Natural killer cell treated with Interleukin-12 subunit alpha and Interleukin-12 subunit beta and Interleukin-15 and Interleukin-18, amount 100 ng/mL, for 72 hours (primary cell): ENCODE measurements around the gene CITED2. TPM values are rescaled to one million over a fixed set of nuclear protein-coding genes. Genes with fewer than 3 reads are reported as not detected.
"Not testable (repeated sequence)": the region's sequence is repeated elsewhere in the genome, so short reads cannot be mapped to it uniquely, and the experiment has no call there.

Experiments used
- ATAC-seq, 2 donors: fragments of 150-1000 bp; cut with Tn5 transposase in 1 of 2; sonication (Bioruptor Pico), chemical (Tn5 transposase) in 1 of 2; 2 replicates each; pipeline ENCODE4 v1.10.0; 2021
- DNase-seq: peaks from one replicate; pipeline ENCODE4 v3.0.0; 2022; ENCODE audit warnings: low spot score
- H3K27ac Mint-ChIP-seq, 2 donors: 1 replicate in 1 of 2; 2 replicates in 1 of 2; pipeline ENCODE4 v1.8.0; 2022; ENCODE audit warnings: mixed read lengths in 2 of 2, mild to moderate bottlenecking in 1 of 2, moderate library complexity in 1 of 2
- H3K27me3 Mint-ChIP-seq, 2 donors: 1 replicate in 1 of 2; 2 replicates in 1 of 2; pipeline ENCODE4 v1.8.0; 2022; ENCODE audit warnings: mixed read lengths in 2 of 2
- H3K36me3 Mint-ChIP-seq: one replicate; pipeline ENCODE4 v1.8.0; 2022; ENCODE audit warnings: mixed read lengths
- H3K4me1 Mint-ChIP-seq, 2 donors: 1 replicate in 1 of 2; 2 replicates in 1 of 2; pipeline ENCODE4 v1.8.0; 2022; ENCODE audit warnings: low read depth in 2 of 2, mixed read lengths in 2 of 2, mild to moderate bottlenecking in 1 of 2
- H3K4me3 Mint-ChIP-seq: one replicate; pipeline ENCODE4 v1.8.0; 2022; ENCODE audit warnings: mixed read lengths
- H3K9me3 Mint-ChIP-seq: 2 replicates; pipeline ENCODE4 v1.8.0; 2022; ENCODE audit warnings: mixed read lengths
- total RNA-seq, 2 donors: library from RNA; stranded (reverse); gene quantifications; one replicate each; pipeline ENCODE4 v1.2.3, GENCODE V29; 2022

The CITED2 gene
- total RNA-seq, 2 donors from 2014 or later, result 39.0 to 53.5 TPM

GRCh38 chr6:139367810-139368351 lies 6.6 kb downstream of the CITED2 start:
- ATAC-seq (no peak), DNase-seq (no peak)
- Mint-ChIP-seq H3K4me3 (no peak overlapping the region), H3K27me3 (peaks cover 0 to 2% of the 10 kb centered on the region in 2 donors), H3K4me1 (peaks cover 32 to 37% of the 10 kb centered on the region in 2 donors), H3K36me3 (no peaks in the 10 kb centered on the region), H3K9me3 (no peaks in the 10 kb centered on the region), H3K27ac (peak overlapping the region in 1 of 2 donors; percentile 22)

DNA sequence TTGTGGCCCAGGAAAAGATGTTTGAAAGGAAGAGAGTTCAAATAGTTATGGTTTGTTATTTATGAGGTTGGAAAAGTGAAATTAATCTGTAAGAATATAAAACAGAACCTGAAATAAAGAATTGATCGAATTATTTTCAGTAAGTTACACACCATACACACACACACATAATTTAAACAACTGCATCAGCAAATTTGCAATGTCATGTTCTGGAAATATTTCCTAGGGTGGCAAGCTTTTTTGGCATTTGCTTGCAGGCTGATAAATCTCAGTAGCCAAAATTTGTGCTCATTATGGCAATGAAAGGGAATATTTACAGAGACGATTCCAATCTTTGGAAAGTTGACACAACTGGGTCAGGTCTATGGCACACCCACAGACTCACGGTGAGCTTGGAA lies 9.5 kb downstream of the CITED2 start:
- ATAC-seq (no peak), DNase-seq (no peak)
- Mint-ChIP-seq H3K9me3 (no peaks in the 10 kb centered on the region), H3K27ac (peak overlapping the region in 1 of 2 donors; percentile 13), H3K36me3 (no peaks in the 10 kb centered on the region), H3K4me3 (no peak overlapping the region), H3K4me1 (peaks cover 34 to 39% of the 10 kb centered on the region in 2 donors), H3K27me3 (peaks cover 0 to 2% of the 10 kb centered on the region in 2 donors)

DNA sequence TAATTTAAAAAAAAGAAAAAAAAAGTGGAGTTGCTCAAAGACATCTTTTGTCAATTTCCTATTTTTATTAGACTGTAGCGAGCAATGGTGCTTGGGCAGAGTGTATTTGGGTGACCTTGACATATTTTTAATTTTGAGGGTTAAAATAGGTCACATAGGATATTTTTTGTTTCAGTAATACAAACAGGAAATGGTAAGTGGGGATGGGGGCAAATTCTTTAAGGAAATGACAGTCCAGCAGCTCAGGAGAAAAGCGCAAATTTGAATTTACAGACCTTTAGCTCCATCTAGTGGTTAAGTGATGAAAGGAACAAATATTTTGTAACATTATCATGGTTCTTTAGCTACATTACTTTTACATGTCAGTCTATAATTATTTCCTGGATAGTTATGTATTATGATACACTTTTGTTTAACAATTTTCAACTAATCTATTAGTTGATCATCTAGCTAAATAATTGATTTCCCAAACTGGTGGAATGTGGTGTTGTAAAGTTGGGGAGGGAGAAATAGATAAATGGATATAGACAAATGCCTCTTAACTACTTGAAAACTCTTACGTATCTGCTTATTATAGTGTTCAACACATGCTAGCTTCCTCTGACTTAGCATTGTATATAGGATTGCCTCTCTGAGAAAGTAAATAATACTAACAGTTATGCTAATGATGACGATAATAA lies 10.0 kb downstream of the CITED2 start:
- H3K27ac Mint-ChIP-seq, result peak overlapping the region in 1 of 2 donors; percentile 13
- ATAC-seq, result peak in 1 of 2 donors; percentile 61
- no peak overlapping the region for H3K4me3 Mint-ChIP-seq
- DNase-seq, result no peak
- peaks cover 28 to 35% of the 10 kb centered on the region in 2 donors for H3K4me1 Mint-ChIP-seq
- no peaks in the 10 kb centered on the region for H3K36me3 Mint-ChIP-seq
- H3K9me3 Mint-ChIP-seq, result no peaks in the 10 kb centered on the region
- peaks cover 0 to 2% of the 10 kb centered on the region in 2 donors for H3K27me3 Mint-ChIP-seq

GRCh38 chr6:139363797-139364196 lies 10.7 kb downstream of the CITED2 start:
- H3K27me3 Mint-ChIP-seq, ATAC-seq, H3K36me3 Mint-ChIP-seq, DNase-seq, H3K9me3 Mint-ChIP-seq, H3K4me3 Mint-ChIP-seq: not testable (repeated sequence)
- peaks cover 28 to 35% of the 10 kb centered on the region in 2 donors for H3K4me1 Mint-ChIP-seq
- peak overlapping the region; percentile 6 to 13 for H3K27ac Mint-ChIP-seq

- H3K27me3 Mint-ChIP-seq, result not testable (repeated sequence)
These were observed 11.3 kb downstream of the CITED2 start for GRCh38 chr6:139363123-139363522.

DNA sequence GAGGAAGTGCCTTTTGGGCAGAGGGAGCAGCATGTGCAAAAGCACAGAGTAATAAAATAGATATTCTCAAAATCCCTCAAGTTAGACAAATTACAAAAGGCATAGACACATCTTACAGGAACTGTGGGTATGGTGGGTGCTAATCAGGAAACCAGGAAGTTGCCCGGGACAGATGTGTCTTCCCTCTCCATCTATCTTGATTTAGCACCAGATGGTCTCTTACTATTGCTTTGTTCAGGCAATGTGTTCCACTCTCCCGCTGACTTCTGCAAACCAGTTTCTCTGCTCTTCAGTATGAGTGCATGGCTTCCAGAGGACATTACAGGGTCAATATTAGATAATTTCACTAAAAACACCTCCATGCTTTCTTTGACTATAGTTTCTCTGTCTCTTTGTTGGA lies 13.2 kb downstream of the CITED2 start:
- DNase-seq, result no peak
- Mint-ChIP-seq H3K4me3 (no peak overlapping the region), H3K4me1 (peaks cover 28 to 30% of the 10 kb centered on the region in 2 donors), H3K27me3 (no peaks in the 10 kb centered on the region), H3K27ac (peak overlapping the region in 1 of 2 donors; percentile 13), H3K36me3 (no peaks in the 10 kb centered on the region), H3K9me3 (no peaks in the 10 kb centered on the region)
- ATAC-seq, result no peak

More at GRCh38 chr6:139363123-139363522, 11.3 kb downstream of the CITED2 start:
- not testable (repeated sequence) for H3K9me3 Mint-ChIP-seq, H3K4me3 Mint-ChIP-seq, ATAC-seq, DNase-seq, H3K36me3 Mint-ChIP-seq
- Mint-ChIP-seq H3K27ac (peak overlapping the region; percentile 6 to 13), H3K4me1 (peaks cover 28 to 35% of the 10 kb centered on the region in 2 donors)

GRCh38 chr6:139356924-139357323 lies 17.5 kb downstream of the CITED2 start:
- DNase-seq (no peak), ATAC-seq (no peak)
- Mint-ChIP-seq H3K4me3 (no peak overlapping the region), H3K36me3 (no peaks in the 10 kb centered on the region), H3K9me3 (peaks cover 2% of the 10 kb centered on the region), H3K27ac (no peak overlapping the region), H3K4me1 (peaks cover 10 to 12% of the 10 kb centered on the region in 2 donors), H3K27me3 (no peaks in the 10 kb centered on the region)

DNA sequence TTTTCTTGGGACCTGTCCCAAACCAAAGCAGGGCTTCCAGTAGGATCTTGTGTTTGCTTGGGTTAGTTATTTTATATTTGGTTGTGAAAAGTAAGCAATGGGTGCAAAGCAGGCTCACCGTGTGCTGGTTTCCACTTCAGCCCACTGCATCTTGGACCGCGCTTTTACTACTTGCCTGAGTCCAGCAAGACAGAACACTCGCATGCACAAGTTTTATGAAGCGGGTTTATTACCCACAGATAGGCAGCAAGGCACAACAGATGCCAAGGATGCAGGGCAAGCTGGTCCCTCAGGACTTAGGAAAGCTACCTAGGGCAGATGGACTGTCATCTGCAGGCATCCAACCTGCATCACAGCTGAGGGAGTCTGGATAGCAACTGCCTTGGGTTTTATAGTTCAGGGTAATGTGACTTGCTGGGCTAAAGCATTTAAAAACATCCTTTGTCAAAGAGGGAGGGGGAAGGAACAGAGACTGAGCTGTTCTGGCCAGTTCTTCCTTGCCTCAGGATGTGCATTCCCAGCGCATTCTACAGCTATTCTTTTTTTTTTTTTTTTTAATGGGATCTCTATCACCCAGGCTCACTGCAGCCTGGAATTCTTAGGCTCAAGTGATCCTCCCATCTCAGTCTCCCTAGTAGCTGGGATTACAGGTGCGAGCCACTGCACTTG lies 18.5 kb downstream of the CITED2 start:
- Mint-ChIP-seq H3K9me3 (peaks cover 2% of the 10 kb centered on the region), H3K4me3 (no peak overlapping the region), H3K27ac (no peak overlapping the region), H3K27me3 (no peaks in the 10 kb centered on the region), H3K36me3 (no peaks in the 10 kb centered on the region), H3K4me1 (peaks cover 1 to 3% of the 10 kb centered on the region in 2 donors)
- DNase-seq, result no peak
- ATAC-seq, result no peak

DNA sequence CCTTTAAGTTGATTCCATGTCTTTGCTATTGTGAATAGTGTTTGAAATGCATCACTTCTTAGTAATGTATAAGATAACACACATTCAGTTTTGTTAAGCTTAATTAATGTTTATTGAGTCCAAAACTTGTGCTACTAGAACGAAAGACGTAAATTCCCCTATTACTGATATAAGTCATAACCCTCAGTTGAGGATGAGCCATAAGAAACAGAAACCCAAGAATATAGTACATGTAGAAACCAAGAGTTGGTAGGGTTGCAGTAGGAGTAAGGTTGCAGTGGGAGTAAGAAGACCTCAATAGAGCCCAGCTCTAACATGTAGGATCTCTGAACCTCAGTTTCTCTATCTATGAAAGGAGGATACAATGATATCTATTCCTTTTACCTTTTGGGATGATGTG lies 19.3 kb downstream of the CITED2 start:
- no peaks in the 10 kb centered on the region for H3K36me3 Mint-ChIP-seq
- H3K4me1 Mint-ChIP-seq, result peaks cover 0 to 3% of the 10 kb centered on the region in 2 donors
- H3K9me3 Mint-ChIP-seq, result peaks cover 2% of the 10 kb centered on the region
- ATAC-seq (no peak), DNase-seq (no peak)
- H3K4me3 Mint-ChIP-seq, result no peak overlapping the region
- H3K27ac Mint-ChIP-seq, result no peak overlapping the region
- H3K27me3 Mint-ChIP-seq, result no peaks in the 10 kb centered on the region

- no peak for DNase-seq
- Mint-ChIP-seq H3K27me3 (no peaks in the 10 kb centered on the region), H3K27ac (no peak overlapping the region), H3K36me3 (no peaks in the 10 kb centered on the region), H3K4me3 (no peak overlapping the region), H3K4me1 (peaks cover 0 to 3% of the 10 kb centered on the region in 2 donors), H3K9me3 (peaks cover 2% of the 10 kb centered on the region)
- ATAC-seq, result no peak
These were observed 20.3 kb downstream of the CITED2 start for GRCh38 chr6:139354189-139354588.

- ATAC-seq (no peak), DNase-seq (no peak)
- Mint-ChIP-seq H3K4me1 (no peaks in the 10 kb centered on the region), H3K4me3 (no peak overlapping the region), H3K27me3 (no peaks in the 10 kb centered on the region), H3K36me3 (no peaks in the 10 kb centered on the region), H3K27ac (no peak overlapping the region), H3K9me3 (no peaks in the 10 kb centered on the region)
These were observed 24.9 kb downstream of the CITED2 start for GRCh38 chr6:139349464-139350020.

DNA sequence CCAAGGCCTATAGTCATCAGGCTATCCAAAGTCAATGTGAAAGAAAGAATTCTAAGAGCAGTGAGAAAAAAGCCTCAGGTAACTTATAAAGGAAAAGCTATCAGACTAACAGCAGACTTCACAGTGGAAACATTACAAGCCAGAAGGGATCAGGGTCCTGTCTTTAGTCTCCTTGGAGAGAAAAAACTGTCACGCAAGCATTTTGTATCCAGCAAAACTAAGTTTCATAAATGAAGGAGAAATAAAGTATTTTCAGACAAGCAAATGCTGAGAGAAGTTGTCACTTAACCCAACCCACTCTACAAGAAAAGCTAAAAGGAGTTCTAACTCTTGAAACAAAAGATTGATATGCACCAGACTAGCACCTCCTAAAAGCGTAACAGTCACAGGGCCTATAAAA lies 28.1 kb downstream of the CITED2 start:
- H3K27me3 Mint-ChIP-seq, result no peaks in the 10 kb centered on the region
- no peak overlapping the region for H3K4me3 Mint-ChIP-seq
- no peaks in the 10 kb centered on the region for H3K9me3 Mint-ChIP-seq
- H3K36me3 Mint-ChIP-seq, result no peaks in the 10 kb centered on the region
- no peak overlapping the region for H3K27ac Mint-ChIP-seq
- no peak for ATAC-seq
- H3K4me1 Mint-ChIP-seq, result peaks cover 7 to 9% of the 10 kb centered on the region in 2 donors
- DNase-seq, result no peak

DNA sequence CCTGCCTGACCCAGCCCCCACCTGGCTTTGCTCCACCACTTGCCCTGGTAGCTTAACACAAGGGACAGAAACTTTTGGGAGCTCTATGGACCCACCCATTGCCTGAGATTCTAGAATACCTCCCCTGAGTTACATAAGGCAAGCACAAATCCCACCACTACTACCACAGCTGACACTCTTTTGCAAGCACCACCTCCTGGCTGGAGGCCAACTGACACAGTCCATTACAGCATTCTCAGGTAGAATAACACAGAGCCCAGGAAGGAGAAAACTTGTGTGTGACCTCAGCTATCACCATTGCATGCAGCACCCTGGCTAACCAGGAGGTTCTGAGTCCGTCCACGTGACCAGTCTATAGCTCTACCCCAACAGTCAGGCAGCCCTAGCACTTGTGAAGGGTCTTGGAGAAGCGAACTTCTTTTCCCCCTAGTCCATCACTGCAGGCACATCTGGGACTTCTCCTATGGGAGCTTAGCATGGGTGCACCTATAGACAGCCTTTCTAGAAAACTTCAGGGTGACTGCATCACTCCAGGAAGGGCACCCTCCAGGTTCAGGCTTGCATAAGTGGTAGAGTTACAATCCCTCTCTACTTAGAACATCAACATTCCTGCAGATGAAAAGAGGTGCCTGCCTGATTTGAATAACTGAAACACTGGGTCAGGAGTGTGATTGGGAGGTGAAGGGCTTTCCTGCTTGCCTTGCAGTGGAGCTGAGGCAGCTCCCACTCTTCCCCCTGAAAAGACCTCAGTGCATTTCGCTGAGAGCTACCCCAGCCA lies 30.1 kb downstream of the CITED2 start:
- no peaks in the 10 kb centered on the region for H3K27me3 Mint-ChIP-seq
- peak overlapping the region in 1 of 2 donors; percentile 21 for H3K27ac Mint-ChIP-seq
- no peaks in the 10 kb centered on the region for H3K9me3 Mint-ChIP-seq
- no peak for DNase-seq
- H3K36me3 Mint-ChIP-seq, result no peaks in the 10 kb centered on the region
- no peak overlapping the region for H3K4me3 Mint-ChIP-seq
- H3K4me1 Mint-ChIP-seq, result peaks cover 7 to 9% of the 10 kb centered on the region in 2 donors
- no peak for ATAC-seq
